Measurements from ENCODE around the gene PRKD2.

PRKD2 gene

DNA sequence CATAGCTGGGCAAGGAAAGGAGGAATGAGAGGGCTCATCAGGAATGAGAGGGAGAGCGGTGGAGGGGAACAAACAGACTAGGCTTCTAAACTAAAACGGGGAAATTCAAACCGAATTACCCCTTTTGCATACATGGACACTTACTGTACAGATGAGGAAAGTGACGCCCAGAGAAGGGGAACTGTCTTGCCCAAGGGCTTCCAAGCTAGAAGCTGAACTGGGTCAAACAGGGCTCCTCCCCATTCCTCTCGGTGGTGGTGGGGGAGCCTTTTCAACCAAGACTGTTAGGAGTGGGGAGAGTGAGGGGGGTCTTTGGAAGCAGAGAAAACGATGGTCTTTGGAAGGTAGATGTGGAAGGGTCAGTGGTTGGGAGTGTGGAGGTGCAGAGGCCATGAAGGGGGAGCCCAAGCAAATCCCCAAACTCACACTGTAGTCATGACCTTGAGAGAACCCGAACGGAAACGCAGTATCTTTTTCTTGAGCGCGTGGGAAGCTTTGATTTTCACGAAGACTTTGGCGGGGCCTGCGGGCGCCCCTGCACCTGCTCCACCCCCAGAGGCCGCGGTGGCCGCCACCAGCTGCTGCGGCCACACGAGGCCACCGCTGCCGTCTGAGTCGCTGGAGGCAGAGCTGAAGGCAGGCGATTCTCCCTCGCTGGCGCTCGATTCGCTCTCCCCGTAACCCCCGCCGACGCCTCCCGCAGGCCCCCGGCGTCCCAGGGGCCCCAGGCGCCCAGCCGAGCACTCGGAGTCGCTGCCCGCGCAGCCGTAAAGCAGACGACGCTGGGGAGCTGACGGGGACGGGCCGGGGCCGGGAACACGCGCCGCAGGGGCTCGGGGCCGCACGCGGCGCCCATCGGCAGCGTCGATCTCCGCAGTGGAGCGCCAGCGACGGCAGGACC lies 68.6 kb downstream of the PRKD2 start:
- TF ChIP-seq, protein P1, sequence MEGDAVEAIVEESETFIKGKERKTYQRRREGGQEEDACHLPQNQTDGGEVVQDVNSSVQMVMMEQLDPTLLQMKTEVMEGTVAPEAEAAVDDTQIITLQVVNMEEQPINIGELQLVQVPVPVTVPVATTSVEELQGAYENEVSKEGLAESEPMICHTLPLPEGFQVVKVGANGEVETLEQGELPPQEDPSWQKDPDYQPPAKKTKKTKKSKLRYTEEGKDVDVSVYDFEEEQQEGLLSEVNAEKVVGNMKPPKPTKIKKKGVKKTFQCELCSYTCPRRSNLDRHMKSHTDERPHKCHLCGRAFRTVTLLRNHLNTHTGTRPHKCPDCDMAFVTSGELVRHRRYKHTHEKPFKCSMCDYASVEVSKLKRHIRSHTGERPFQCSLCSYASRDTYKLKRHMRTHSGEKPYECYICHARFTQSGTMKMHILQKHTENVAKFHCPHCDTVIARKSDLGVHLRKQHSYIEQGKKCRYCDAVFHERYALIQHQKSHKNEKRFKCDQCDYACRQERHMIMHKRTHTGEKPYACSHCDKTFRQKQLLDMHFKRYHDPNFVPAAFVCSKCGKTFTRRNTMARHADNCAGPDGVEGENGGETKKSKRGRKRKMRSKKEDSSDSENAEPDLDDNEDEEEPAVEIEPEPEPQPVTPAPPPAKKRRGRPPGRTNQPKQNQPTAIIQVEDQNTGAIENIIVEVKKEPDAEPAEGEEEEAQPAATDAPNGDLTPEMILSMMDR (IDR thresholded peaks at IDR 0.05; ENCODE audit: low read depth, low read length): no peak
- no peak for DNase-seq (ENCODE audit: low read depth in 2 of 2)
- H3K4me3 ChIP-seq (replicated peaks in 1 of 2; ENCODE audit: low read depth in 2 of 2, low read length in 2 of 2): no peak overlapping the region

DNA sequence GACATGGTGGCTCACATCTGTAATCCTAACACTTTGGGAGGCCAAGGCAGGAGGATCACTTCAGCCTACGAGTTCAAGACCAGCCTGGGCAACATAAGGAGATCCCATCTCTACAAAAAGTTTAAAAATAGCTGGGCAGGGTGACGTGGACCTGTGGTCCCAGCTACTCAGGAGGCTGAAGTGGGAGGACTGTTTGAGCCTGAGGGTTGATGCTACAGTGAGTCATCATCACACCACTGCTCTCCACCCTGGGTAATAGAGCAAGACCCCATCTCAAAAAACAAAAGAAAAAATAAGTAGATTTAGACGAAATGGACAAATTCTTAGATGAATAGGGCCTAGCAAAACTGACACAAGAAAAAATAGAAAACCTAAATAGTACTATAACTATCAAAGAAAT lies 70.5 kb downstream of the PRKD2 start:
- TF ChIP-seq, protein P1 (IDR thresholded peaks at IDR 0.05; ENCODE audit: low read depth, low read length): no peak
- H3K4me3 ChIP-seq (replicated peaks in 1 of 2; ENCODE audit: low read depth in 2 of 2, low read length in 2 of 2): no peak overlapping the region
- DNase-seq (ENCODE audit: low read depth in 2 of 2): no peak

DNA sequence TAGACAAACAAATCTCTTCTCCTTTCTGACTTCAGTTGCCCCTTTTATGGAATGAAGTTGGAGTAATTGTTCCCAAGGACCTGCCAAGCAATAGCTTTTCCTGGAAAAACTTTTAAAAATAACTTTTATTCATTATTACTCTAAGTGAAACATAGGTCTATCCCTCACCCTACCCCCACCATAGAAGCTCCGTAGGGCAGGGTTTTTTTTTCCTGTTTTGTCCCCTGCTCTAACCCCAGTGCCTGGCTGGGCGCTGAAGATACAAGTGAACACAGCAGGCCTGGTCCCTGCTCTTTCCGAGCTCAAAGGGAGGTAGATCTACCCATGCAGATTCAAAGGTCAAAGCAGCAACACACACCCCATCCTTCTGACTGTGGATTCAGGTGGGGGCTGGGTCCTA lies 72.2 kb downstream of the PRKD2 start:
- TF ChIP-seq, protein P1 (IDR thresholded peaks at IDR 0.05; ENCODE audit: low read depth, low read length): no peak
- DNase-seq (ENCODE audit: low read depth in 2 of 2): no peak
- no peak overlapping the region for H3K4me3 ChIP-seq (replicated peaks in 1 of 2; ENCODE audit: low read depth in 2 of 2, low read length in 2 of 2)

DNA sequence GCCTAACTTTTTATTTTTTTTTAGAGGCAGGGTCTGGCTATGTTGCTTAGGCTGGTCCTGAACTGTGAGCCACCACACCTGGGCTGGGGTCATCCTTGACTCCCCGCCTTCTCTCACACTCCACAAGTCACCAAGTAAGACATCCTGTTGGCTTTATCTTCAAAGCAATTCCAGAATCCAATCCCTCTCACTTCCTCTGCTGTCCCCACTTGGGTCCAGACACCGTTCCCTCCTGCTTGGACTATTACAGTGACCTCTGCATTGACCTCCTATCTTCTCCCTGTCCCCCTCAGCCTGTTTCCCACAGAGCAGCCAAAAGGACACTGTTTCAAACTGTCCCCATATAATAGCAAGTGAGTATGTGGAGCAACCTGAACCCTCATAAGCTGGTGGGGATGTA lies 76.3 kb downstream of the PRKD2 start:
- no peak overlapping the region for H3K4me3 ChIP-seq (replicated peaks in 1 of 2; ENCODE audit: low read depth in 2 of 2, low read length in 2 of 2)
- DNase-seq (ENCODE audit: low read depth in 2 of 2): no peak
- TF ChIP-seq, protein P1 (IDR thresholded peaks at IDR 0.05; ENCODE audit: low read depth, low read length): no peak

DNA sequence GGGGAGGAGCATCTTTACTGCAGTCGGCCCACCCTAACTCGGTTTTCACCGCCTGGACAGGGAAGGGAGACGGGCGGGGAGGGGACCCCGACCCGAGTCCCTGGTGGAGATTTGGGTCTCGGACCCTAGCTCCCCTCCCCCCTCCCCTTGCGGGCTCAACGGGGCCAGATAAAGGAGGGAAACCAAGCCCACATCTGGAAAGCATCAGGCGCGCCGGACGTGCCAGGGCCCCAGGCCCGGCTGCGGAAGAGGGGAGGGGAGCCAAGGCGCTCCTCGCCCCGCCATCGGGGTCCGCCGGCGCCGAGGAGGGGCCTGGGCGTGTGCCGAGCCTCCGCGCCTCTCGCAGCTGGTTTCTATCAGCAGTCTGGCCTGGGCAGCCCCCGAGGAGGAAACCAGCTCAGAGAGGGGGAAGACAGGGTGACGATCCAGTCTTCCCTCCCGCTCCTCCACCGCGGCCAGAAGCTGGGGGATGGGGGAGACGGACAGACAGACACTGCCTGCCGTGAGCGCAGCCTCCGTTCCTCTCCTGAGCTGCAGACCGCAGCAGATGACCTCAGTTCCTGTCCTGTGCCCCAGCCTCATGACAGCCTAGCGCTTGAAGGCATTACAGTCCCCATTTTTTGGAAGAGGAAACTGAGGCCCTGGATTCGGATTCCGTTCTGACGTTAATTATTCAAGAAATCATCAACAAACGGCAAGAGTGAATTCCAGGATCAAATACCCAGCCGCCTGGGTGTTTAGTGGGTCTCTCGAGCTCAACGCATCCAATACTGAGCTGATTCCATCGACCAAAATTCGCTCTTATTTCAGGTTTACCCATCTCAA lies 77.3 kb downstream of the PRKD2 start:
- H3K4me3 ChIP-seq (replicated peaks in 1 of 2; ENCODE audit: low read depth in 2 of 2, low read length in 2 of 2): peak overlapping the region; percentile 47 to 51
- TF ChIP-seq, protein P1 (IDR thresholded peaks at IDR 0.05; ENCODE audit: low read depth, low read length): no peak
- peak; percentile 62 to 91 for DNase-seq (ENCODE audit: low read depth in 2 of 2)

DNA sequence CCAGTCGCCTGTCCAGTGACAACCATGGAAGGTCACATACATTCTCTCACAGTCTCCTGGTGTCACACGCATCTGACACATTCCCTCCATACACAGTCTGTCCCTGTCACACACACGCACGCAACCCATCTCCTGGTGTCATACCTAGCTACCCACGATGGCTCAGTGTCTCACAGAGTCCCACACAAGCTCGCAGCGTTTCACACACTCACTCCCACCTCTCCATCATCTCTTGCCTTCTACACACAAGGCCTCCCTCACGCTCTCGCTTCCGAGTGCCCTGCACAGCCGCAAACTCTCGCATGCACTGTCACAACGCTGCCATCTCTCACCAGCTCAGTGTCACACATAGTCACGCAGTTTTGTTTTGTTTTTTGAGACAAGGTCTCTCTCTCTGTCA lies 79.7 kb downstream of the PRKD2 start:
- no peak for DNase-seq (ENCODE audit: low read depth in 2 of 2)
- H3K4me3 ChIP-seq (replicated peaks in 1 of 2; ENCODE audit: low read depth in 2 of 2, low read length in 2 of 2): no peak overlapping the region
- TF ChIP-seq, protein P1 (IDR thresholded peaks at IDR 0.05; ENCODE audit: low read depth, low read length): no peak

Measured in cardiac fibroblast (primary cell).